Fibroblast of the aortic adventitia (primary cell): Measurements from ENCODE around the gene ZNF408. TPM values are rescaled to one million over a fixed set of nuclear protein-coding genes. Genes with fewer than 3 reads are reported as not detected.

Experiments
- DNase-seq: peaks from one replicate; pipeline ENCODE4 v3.0.0-alpha.2; 2010; ENCODE audit warnings: low read depth
- H3K4me3 ChIP-seq: 2 replicates; pipeline ENCODE4 v1.5.1; 2011; ENCODE audit warnings: low read depth, mild to moderate bottlenecking, control low read depth, low read length, moderate library complexity
- total RNA-seq: library from RNA; depleted of rRNA; stranded (reverse); fragments of >200 nt; gene quantifications from 2 replicates; pipeline ENCODE4 v1.2.3, GENCODE V29; 2012; ENCODE audit warnings: low replicate concordance
- TF ChIP-seq, protein P1 (sequence below): IDR thresholded peaks from 2 replicates; pipeline ENCODE4 v1.5.1; 2011; ENCODE audit warnings: mild to moderate bottlenecking, low read length, control low read depth, inconsistent platforms; ENCODE audit not compliant: insufficient read depth

Gene ZNF408
- total RNA-seq, 1 donor, result 9.3 TPM

DNA sequence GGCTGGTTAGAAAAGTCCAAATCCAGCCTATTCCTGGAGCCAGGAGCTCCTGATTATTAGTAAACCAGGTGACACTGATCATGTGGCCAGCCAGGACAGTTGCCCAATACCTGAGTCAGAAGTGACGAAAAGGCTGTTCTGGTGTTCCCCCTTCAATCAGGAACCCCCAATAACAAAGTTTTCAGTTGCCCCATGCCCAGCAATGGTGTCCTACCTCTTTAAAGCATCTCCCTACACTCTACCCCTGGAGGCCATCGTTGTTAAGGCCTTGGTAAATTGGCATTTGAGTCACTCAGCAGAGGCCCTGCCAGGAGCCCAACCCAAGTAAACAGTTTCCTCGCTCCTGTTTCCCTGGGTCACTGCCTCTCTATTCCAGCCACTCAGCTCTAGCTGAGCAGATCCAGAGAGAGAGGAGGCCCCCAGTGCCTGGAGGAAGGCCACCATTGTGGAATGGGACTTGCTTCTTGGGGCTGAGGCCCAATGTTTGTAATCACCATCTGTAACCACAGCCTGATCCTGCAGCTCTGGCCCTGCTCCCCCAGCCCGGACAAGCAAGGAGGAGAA is 25.5 kb upstream of the ZNF408 start:
- H3K4me3 ChIP-seq, result no peak overlapping the region
- TF ChIP-seq, protein P1, sequence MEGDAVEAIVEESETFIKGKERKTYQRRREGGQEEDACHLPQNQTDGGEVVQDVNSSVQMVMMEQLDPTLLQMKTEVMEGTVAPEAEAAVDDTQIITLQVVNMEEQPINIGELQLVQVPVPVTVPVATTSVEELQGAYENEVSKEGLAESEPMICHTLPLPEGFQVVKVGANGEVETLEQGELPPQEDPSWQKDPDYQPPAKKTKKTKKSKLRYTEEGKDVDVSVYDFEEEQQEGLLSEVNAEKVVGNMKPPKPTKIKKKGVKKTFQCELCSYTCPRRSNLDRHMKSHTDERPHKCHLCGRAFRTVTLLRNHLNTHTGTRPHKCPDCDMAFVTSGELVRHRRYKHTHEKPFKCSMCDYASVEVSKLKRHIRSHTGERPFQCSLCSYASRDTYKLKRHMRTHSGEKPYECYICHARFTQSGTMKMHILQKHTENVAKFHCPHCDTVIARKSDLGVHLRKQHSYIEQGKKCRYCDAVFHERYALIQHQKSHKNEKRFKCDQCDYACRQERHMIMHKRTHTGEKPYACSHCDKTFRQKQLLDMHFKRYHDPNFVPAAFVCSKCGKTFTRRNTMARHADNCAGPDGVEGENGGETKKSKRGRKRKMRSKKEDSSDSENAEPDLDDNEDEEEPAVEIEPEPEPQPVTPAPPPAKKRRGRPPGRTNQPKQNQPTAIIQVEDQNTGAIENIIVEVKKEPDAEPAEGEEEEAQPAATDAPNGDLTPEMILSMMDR, result peak; percentile 43
- DNase-seq, result peak; percentile 88

DNA sequence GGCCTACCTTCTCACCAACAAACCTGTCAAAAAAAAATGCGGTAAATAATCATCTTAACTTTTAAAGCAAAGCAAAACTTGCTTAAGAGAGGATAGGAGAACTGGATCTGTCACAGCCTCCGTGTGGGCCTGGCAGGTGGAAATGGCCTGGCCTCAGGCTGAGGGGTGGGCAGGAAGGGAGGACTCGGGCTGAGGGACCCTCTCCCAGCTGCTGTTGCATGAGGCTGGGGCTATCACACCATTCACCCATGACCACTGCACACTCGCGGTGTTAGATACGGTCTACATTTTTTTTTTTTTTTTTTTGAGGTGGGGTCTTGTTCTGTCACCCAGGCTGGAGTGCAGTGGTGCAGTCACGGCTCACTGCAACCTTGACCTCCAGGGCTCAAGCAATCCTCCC is 24.9 kb upstream of the ZNF408 start:
- H3K4me3 ChIP-seq, result no peak overlapping the region
- no peak for DNase-seq

DNA sequence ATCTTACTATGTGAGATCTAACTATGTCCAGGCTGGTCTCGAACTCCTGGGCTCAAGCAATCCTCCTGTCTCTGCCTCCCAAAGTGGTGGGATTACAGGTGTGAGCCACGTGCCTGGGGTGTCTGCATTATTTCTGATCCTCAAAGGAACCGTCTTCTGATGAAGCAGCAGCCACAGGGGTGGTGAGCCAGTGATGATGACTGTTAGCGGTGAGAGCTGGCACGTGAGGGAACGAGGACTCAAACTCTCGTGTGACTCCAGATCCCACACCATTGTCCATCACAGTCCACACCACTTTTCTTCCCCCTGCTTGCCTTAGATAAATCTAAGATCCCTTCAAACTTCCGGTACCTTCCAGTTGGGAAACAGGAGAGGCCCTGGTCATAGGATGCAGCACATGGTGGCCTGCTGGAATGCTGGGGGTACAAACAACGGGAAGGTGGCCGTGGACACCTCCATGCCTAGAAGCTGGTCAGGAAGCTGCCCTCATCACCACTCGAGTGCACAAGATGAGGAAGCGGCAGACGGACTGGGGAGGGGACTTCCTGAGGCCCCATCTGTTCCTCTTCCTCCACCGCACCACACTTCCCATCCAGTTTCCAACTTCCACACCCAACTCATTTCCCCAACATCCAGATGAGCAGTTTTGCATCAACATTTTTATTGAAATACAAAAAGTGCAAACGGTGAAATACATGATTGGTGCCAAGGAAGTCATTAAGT is 24.2 kb upstream of the ZNF408 start:
- TF ChIP-seq, protein P1, result no peak
- no peak for DNase-seq
- no peak overlapping the region for H3K4me3 ChIP-seq

More for the DNA sequence above, 24.9 kb upstream of the ZNF408 start:
- TF ChIP-seq, protein P1, result no peak

DNA sequence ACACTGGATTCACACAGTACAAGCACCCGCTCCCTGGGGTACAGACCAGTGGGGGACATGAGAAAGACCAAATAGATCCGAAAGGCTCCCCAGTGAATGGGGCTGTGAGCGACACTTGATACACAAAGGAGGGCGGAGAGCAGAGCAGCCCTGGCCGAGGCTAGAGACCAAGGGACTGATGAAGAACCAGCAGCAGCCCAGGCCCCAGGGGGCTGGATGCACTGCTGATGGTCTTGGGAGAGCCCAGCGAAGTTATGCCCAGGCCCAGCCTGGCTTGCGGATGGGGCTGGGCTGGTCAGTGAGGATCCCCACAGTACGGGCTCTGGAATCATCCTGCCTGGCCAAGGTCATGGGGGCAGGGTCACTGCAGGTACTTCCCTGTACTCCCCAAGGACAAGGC is 23.7 kb upstream of the ZNF408 start:
- DNase-seq, result no peak
- no peak overlapping the region for H3K4me3 ChIP-seq
- TF ChIP-seq, protein P1, result no peak

DNA sequence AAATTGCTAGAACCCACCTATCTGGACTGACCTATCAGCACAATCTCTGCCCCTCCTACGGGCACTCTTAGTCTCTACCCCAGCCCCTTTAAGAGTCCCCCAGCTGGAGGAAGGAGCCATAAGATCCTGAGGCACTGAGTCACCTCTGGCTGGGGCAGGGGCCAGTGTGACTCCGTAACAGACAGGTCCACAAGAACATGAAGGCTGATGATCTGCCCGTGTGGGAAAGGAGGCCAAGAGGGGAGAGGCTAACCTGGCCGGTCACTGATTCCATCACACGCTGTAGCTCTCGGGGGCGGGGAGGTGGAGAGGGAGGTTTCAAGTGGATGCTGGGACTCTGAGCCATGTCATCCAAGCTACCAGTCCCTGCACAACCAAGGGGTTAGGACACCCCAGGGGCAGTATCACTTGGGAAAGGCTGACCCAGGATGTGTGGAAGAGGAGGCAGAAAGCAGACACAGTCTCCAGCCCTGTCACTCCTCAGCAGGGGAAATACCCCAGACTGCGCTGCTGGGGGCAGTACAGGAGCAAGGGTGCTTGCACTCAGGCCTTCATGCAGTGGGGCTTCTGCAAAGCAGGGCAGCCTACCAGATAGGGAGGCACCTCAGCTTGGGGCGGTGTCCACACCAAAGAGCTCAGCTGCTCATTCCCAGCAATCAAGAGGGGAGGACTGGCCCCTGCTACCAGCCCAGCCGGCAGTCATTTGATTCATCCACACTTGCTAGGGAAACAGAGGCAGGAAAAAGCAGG is 22.7 kb upstream of the ZNF408 start:
- H3K4me3 ChIP-seq, result no peak overlapping the region
- TF ChIP-seq, protein P1, result no peak
- no peak for DNase-seq

- TF ChIP-seq, protein P1, result no peak
- no peak for DNase-seq
- H3K4me3 ChIP-seq, result no peak overlapping the region
These were observed 22.1 kb upstream of the ZNF408 start for GRCh38 chr11:46678741-46679130.
